H9 (cell line): ENCODE measurements around the gene ECD. TPM values are rescaled to one million over a fixed set of nuclear protein-coding genes. Genes with fewer than 3 reads are reported as not detected.

Experiments used
- DNase-seq: peaks from one replicate; pipeline ENCODE4 v3.0.0-alpha.2; 2017
- H2AFZ ChIP-seq: one replicate; pipeline ENCODE4 v1.6.1; 2013; ENCODE audit warnings: mild to moderate bottlenecking, low read length, control low read depth, moderate library complexity
- H2AK5ac ChIP-seq: 2 replicates; pipeline ENCODE4 v1.6.1; 2013; ENCODE audit warnings: low read length, control low read depth, mixed read lengths; ENCODE audit not compliant: insufficient read length
- H2BK120ac ChIP-seq: one replicate; pipeline ENCODE4 v1.6.1; 2013; ENCODE audit warnings: low read depth, mild to moderate bottlenecking, low read length, control low read depth, inconsistent platforms; ENCODE audit not compliant: poor library complexity, severe bottlenecking
- H2BK12ac ChIP-seq: 2 replicates; pipeline ENCODE4 v1.6.1; 2013; ENCODE audit warnings: low read length, control low read depth, mixed read lengths, low read depth; ENCODE audit not compliant: insufficient read length
- H2BK15ac ChIP-seq: 2 replicates; pipeline ENCODE4 v1.6.1; 2013; ENCODE audit warnings: low read depth, low read length, control low read depth
- H2BK20ac ChIP-seq: one replicate; pipeline ENCODE4 v1.6.1; 2013; ENCODE audit warnings: low read depth, mild to moderate bottlenecking, low read length, control low read depth, inconsistent platforms; ENCODE audit not compliant: poor library complexity, severe bottlenecking
- H2BK5ac ChIP-seq: 2 replicates; pipeline ENCODE4 v1.6.1; 2013; ENCODE audit warnings: low read length, control low read depth, mixed read lengths; ENCODE audit not compliant: insufficient read length
- H3K14ac ChIP-seq: 2 replicates; pipeline ENCODE4 v1.6.1; 2013; ENCODE audit warnings: low read length, control low read depth; ENCODE audit not compliant: insufficient read depth
- H3K18ac ChIP-seq: 2 replicates; pipeline ENCODE4 v1.6.1; 2013; ENCODE audit warnings: low read depth, mild to moderate bottlenecking, mixed read lengths, low read length, control low read depth; ENCODE audit not compliant: insufficient read length
- H3K23ac ChIP-seq: 2 replicates; pipeline ENCODE4 v1.6.1; 2013; ENCODE audit warnings: low read length, control low read depth, mixed read lengths, low read depth; ENCODE audit not compliant: insufficient read length
- H3K23me2 ChIP-seq: 2 replicates; pipeline ENCODE4 v1.6.1; 2013; ENCODE audit warnings: low read depth, mild to moderate bottlenecking, mixed read lengths, low read length, control low read depth; ENCODE audit not compliant: insufficient read length, poor library complexity, severe bottlenecking
- H3K27ac ChIP-seq: 2 replicates; pipeline ENCODE4 v1.5.1; 2013; ENCODE audit warnings: low read length, control low read depth, mixed read lengths, low read depth; ENCODE audit not compliant: insufficient read length
- H3K27me3 ChIP-seq: 2 replicates; pipeline ENCODE4 v1.6.1; 2013; ENCODE audit warnings: low read length, control low read depth, inconsistent platforms; ENCODE audit not compliant: insufficient read depth
- H3K4ac ChIP-seq: 2 replicates; pipeline ENCODE4 v1.6.1; 2013; ENCODE audit warnings: low read depth, mild to moderate bottlenecking, control low read depth, inconsistent platforms, low read length, moderate library complexity
- H3K4me1 ChIP-seq: 2 replicates; pipeline ENCODE4 v1.6.1; 2013; ENCODE audit warnings: low read length, control low read depth, inconsistent platforms; ENCODE audit not compliant: insufficient read depth
- H3K4me2 ChIP-seq: 2 replicates; pipeline ENCODE4 v1.6.1; 2013; ENCODE audit warnings: low read length, control low read depth, mixed read lengths; ENCODE audit not compliant: insufficient read length, insufficient read depth
- H3K56ac ChIP-seq: 2 replicates; pipeline ENCODE4 v1.6.1; 2013; ENCODE audit warnings: low read depth, mild to moderate bottlenecking, mixed read lengths, low read length, control low read depth; ENCODE audit not compliant: insufficient read length
- H3K79me1 ChIP-seq: 2 replicates; pipeline ENCODE4 v1.6.1; 2013; ENCODE audit warnings: low read depth, mild to moderate bottlenecking, moderate library complexity, low read length, control low read depth, inconsistent platforms; ENCODE audit not compliant: insufficient read depth, poor library complexity, severe bottlenecking
- H3K79me2 ChIP-seq: 2 replicates; pipeline ENCODE4 v1.6.1; 2013; ENCODE audit warnings: low read length, control low read depth, inconsistent platforms; ENCODE audit not compliant: insufficient read depth
- H3K9ac ChIP-seq: 2 replicates; pipeline ENCODE4 v1.6.1; 2013; ENCODE audit warnings: low read length, control low read depth, mixed read lengths; ENCODE audit not compliant: insufficient read length; ENCODE audit errors: extremely low read depth
- H3K9me3 ChIP-seq: one replicate; pipeline ENCODE4 v1.6.1; 2013; ENCODE audit warnings: low read depth, low read length, inconsistent platforms; ENCODE audit not compliant: control insufficient read depth
- H3T11ph ChIP-seq: one replicate; pipeline ENCODE4 v1.6.1; 2013; ENCODE audit warnings: mild to moderate bottlenecking, low read length, control low read depth, inconsistent platforms
- H4K20me1 ChIP-seq: one replicate; pipeline ENCODE4 v1.6.1; 2013; ENCODE audit not compliant: control insufficient read depth, insufficient read length, insufficient read depth
- H4K5ac ChIP-seq: 2 replicates; pipeline ENCODE4 v1.6.1; 2013; ENCODE audit warnings: low read depth, mild to moderate bottlenecking, mixed read lengths, low read length, control low read depth; ENCODE audit not compliant: insufficient read length
- H4K8ac ChIP-seq: replicated peaks from 2 replicates; pipeline ENCODE4 v1.6.1; 2013; ENCODE audit warnings: low read length, control low read depth, mixed read lengths, low read depth; ENCODE audit not compliant: insufficient read length
- H4K91ac ChIP-seq: 2 replicates; pipeline ENCODE4 v1.6.1; 2013; ENCODE audit warnings: low read depth, mild to moderate bottlenecking, moderate library complexity, mixed read lengths, low read length, control low read depth; ENCODE audit not compliant: insufficient read length
- H3K27ac Mint-ChIP-seq, 3 experiments: 2 replicates in 2 of 3; 3 replicates in 1 of 3; pipeline ENCODE4 v1.8.0; 2020 to 2021; ENCODE audit warnings: mixed read lengths in 3 of 3, mild to moderate bottlenecking in 1 of 3, moderate library complexity in 1 of 3
- H3K27me3 Mint-ChIP-seq: 2 replicates; pipeline ENCODE4 v1.8.0; 2021; ENCODE audit warnings: low read depth, mild to moderate bottlenecking, moderate library complexity, mixed read lengths
- H3K36me3 Mint-ChIP-seq, 3 experiments: 2 replicates in 2 of 3; 3 replicates in 1 of 3; pipeline ENCODE4 v1.8.0; 2020 to 2021; ENCODE audit warnings: low read depth in 3 of 3, mixed read lengths in 3 of 3; ENCODE audit not compliant: insufficient read depth in 1 of 3
- H3K4me1 Mint-ChIP-seq, 2 experiments: 2 replicates each; pipeline ENCODE4 v1.8.0; 2020; ENCODE audit warnings: mixed read lengths in 2 of 2
- H3K4me3 Mint-ChIP-seq, 2 experiments: 2 replicates in 1 of 2; 3 replicates in 1 of 2; pipeline ENCODE4 v1.8.0; 2020 to 2021; ENCODE audit warnings: mild to moderate bottlenecking in 2 of 2, mixed read lengths in 2 of 2, moderate library complexity in 1 of 2
- H3K9me3 Mint-ChIP-seq, 2 experiments: 2 replicates in 1 of 2; 3 replicates in 1 of 2; pipeline ENCODE4 v1.8.0; 2020; ENCODE audit warnings: mild to moderate bottlenecking in 2 of 2, mixed read lengths in 2 of 2, moderate library complexity in 1 of 2
- CTCF ChIP-seq: fragments of 200-600 bp; sonication (generic); conservative IDR thresholded peaks from 3 replicates; pipeline ENCODE4 v1.8.0; 2021; ENCODE audit warnings: antibody characterized with exemption, mild to moderate bottlenecking
- WGBS: extraction: QIAGEN DNeasy Blood & Tissue Kit; methylation state at CpG from one replicate; pipeline ENCODE4 v1.1.7; 2013; ENCODE audit warnings: missing lambda C conversion rate, low lambda C conversion rate, mixed read lengths; ENCODE audit not compliant: insufficient read length; ENCODE audit errors: extremely low coverage; 5-methylcytosine and 5-hydroxymethylcytosine counted together
- total RNA-seq: library from RNA; stranded (reverse); gene quantifications from 2 replicates; pipeline ENCODE4 v1.2.1, GENCODE V29; 2021

ECD gene
- total RNA-seq, 1 experiment from 2014 or later: 41.6 TPM

- no peak overlapping the region for H3K56ac ChIP-seq
- H3K9ac ChIP-seq: no peak overlapping the region
- no peak overlapping the region for H3K4me2 ChIP-seq
- H3K4ac ChIP-seq: no peak overlapping the region
- H3K18ac ChIP-seq: no peak overlapping the region
- no peak overlapping the region for H2AK5ac ChIP-seq
- H2BK12ac ChIP-seq: no peak overlapping the region
- DNase-seq: no peak
- no peak overlapping the region for H2BK120ac ChIP-seq
- no peak overlapping the region for H3T11ph ChIP-seq
- peaks cover 3% of the 10 kb centered on the region for H3K79me1 ChIP-seq
- no peak overlapping the region for H2BK15ac ChIP-seq
- H3K9me3 ChIP-seq: no peaks in the 10 kb centered on the region
- H3K4me1 ChIP-seq: no peaks in the 10 kb centered on the region
- H3K23me2 ChIP-seq: no peaks in the 10 kb centered on the region
- no peak overlapping the region for H2BK5ac ChIP-seq
- H3K36me3 Mint-ChIP-seq: peaks cover 12 to 56% (median 38%) of the 10 kb centered on the region in 3 experiments; a peak in 6 of 7 replicates
- H3K23ac ChIP-seq: no peak overlapping the region
- H4K20me1 ChIP-seq: no peaks in the 10 kb centered on the region
- H4K5ac ChIP-seq: no peak overlapping the region
- no peaks in the 10 kb centered on the region for H3K79me2 ChIP-seq
- H2BK20ac ChIP-seq: no peak overlapping the region
- H3K9me3 Mint-ChIP-seq: no peaks in the 10 kb centered on the region
- no peak overlapping the region for H3K4me3 Mint-ChIP-seq
- no peak overlapping the region for H4K8ac ChIP-seq
- H3K27me3 Mint-ChIP-seq: no peaks in the 10 kb centered on the region
- H3K27ac ChIP-seq: no peak overlapping the region
- no peak overlapping the region for H4K91ac ChIP-seq
- H3K4me1 Mint-ChIP-seq: no peaks in the 10 kb centered on the region
- no CpG with 5 or more reads among the region's 2 CpGs for WGBS
- H3K14ac ChIP-seq: no peak overlapping the region
- no peak overlapping the region for H3K27ac Mint-ChIP-seq
- H2AFZ ChIP-seq: no peak overlapping the region
- no peaks in the 10 kb centered on the region for H3K27me3 ChIP-seq
- no peak for TF ChIP-seq CTCF
These were observed 36.5 kb downstream of the ECD start for GRCh38 chr10:73131301-73131700.
